RPMI8226 (cell line): ENCODE measurements around the gene GOSR1.
"Not testable (repeated sequence)": the region's sequence is repeated elsewhere in the genome, so short reads cannot be mapped to it uniquely, and the experiment has no call there.

ENCODE experiments used
- DNase-seq: peaks from one replicate; pipeline ENCODE4 v3.0.0-alpha.2; 2015

The GOSR1 gene

DNA sequence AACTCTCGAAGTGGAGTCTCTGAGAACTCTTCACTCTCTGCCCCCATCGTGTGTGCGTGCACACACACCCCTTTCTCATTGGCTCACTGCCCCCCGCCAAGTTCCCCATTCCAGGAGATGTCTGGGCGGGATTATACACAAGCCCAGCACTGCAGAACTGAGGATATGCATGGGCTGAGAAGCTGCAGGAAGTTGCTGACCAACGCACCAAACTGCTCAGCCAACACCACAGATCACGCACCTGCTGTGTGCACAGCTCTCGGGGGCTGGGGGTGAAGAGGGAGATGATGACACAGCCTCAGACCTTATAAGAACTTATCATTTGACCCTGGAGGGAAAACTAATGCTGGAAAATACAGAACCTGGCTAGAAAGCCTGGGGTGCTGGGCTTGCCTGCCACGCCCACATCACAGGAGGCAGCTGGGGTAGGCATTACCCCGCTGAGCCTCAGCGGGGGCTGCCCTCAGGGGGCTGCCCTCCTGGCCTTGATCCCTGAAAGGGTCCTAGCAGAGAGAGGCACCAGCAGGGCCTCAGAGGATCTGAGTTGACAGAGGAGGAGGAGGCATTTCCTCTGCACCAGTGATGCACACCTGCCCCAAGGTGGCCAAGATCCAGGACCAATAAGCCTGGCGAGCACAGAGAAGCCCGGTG, 87.3 kb downstream of the GOSR1 start:
- DNase-seq: peak; percentile 58

DNA sequence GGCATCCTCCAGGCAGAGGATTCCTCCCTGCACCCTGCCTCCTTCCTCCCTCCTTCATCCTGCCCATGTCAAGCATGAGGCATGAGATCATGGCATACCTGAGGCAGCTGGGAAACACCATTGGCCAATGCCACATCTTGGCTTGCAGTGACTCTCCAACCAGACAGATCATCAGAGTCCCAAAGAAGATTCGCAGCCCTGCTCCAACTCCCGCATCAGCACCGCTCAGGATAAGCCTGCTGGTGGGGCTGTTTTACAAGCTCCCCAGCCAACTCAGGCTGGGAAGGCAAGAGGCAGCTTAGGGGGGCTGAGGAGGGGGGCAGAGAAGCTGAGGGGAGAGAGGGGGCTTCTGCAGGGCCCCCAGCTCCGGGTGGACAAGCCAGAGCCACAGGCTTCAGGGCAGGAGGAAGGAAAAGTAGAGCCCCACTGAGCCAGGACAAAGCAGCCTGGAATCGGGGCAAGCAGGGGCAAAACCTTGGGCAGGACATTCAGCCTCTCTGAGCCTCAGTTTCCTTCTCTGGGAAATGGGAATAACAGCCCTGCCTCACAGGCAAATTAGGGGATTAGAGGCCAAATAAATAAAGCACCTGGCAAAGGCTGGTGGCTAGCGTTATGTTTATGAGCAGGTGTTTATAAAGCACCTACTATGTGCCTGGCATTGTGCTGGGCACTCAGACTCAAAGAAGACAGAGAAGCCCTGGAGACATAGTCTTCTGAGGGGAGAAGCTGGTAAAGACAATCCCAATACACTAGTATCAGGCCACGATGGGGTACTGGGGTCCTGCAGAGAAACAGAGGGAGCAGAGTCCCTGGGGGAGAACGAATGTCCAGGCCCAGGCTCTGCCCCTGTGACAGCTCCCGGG, 88.1 kb downstream of the GOSR1 start:
- DNase-seq: no peak

DNA sequence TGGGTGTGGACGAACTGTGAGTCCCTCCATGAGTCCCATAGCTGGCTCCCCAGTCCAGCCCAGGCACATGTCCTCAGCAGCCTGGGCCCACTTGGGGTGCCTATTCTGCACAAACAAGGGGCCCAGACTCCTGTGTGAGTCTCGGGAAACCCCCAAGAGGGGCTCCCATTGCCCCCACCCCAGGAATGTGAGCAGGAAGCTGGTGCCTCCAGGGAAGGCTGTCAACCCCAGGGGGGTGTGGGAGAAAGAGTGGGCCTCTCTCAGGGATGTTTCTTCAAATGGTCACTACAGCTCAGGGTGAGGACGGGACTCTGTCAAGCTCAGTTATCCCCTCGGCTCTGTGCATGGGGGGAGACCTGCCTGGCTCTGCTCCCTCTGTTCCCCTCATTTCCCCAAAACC, 88.9 kb downstream of the GOSR1 start:
- DNase-seq: not testable (repeated sequence)

DNA sequence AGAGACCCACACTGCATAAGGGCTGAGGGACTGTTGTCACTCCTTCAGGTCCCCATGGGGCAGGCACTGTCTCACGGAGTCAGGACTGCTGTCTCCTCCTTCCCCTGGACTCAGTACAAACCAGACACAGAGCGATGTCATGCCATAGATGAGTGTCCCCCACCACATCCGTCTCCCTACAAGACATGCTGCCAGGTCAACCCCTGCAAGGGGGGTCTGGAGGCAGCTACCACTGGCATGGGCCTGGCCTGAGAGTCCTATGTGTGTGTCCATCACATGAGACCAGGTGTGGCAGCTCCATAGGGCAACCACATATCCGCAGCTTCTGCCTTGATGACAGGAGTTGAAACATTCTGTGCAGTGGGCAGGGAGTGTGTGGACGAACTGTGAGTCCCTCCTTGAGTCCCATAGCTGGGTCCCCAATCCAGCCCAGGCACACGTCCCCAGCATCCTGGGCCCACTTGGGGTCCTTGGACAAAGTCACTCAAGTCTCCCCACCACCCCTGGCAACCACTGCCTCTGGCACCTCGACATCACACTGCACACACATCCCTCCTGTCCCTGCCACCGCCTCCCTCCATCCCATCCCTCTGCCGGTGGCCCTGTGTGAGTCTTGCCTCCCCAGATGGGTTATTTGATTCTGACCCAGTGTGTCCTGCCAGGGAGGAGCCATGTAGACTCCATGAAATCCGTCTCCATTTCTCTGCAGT, 89.5 kb downstream of the GOSR1 start:
- not testable (repeated sequence) for DNase-seq

DNA sequence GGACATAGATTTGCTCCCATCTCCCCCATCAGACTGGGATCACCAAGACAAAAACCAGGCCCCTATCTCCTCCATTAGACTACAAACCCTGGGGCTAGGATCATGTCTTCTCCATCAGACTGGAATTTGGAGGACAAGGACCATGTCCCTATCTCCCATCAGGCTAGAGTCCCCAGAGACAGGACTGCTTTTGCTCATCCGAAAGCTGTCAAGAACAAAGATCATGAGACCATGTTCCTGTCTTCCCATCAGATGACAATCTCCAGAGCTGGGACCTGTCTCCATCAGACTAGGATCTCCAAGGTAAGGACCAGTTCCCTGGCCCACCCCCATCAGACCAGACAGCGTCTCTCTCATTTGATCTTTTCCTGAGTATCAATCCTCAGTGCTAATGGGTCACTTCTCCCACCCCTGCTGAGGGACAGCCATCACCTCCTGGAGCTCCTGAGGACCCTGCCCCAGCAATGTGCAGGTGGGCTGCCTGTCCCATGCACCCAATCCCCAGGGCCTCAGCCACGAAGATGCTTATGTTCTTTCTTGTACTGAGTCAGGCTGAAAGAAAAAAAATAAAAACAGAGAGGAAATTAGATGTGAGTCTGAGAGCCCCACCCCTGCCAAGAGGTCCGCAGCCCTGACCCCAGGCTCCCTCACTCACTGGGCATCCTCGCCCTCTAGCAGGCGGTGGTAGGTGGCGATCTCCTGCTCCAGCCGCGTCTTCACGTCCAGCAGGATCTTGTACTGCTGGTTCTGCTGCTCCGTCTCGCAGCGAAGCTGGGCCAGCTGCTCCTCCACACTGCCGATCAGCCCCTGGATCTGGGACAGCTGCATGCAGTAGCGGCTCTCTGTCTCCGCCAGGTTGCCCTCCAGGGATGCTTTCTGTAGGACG, 90.3 kb downstream of the GOSR1 start:
- no peak for DNase-seq

DNA sequence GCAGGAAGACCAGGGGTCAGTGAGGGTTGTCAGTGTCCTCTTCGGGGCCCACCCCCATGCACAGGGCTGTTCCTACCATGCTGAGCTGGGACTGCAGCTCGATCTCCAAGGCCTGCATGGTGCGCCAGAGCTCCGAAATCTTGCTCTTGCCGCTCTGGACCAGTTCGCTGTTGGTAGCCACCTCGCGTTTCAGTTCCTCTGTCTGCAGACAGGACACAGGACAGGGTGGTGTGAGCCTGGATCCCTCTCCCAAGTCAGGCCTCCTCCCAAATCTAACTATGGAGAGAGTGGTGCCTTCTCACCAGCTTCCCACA, 90.9 kb downstream of the GOSR1 start:
- peak; percentile 49 for DNase-seq

DNA sequence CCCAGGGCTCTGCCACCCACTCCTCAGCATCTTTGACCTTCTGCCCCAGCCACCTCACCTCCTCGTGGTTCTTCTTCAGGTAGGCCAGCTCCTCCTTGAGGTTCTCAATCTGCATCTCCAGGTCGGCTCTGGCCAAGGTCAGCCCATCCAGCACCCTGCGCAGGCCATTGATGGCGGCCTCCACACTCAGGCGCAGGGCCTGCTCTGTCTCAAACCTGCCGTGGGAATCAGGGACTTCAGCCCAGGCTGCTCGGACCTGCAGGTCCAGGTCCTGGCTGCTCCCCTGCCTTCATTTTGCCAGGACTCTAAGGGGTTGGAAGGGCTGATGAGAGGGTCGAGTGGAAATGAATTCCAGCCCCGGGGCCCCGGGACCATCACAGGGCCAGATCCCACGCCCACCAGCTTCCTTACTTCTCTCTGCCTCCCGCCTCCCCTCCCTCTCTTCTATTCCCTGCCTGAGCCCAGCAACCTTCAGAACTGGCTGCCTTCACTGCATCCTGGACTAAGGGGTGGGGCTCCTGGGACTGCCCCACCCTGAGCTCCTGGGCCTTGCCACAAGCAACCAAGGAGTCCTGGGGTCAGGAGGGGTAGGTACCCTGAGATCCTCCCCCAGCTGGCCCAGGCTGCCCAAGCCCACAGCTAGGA, 92.4 kb downstream of the GOSR1 start:
- DNase-seq: not testable (repeated sequence)

DNA sequence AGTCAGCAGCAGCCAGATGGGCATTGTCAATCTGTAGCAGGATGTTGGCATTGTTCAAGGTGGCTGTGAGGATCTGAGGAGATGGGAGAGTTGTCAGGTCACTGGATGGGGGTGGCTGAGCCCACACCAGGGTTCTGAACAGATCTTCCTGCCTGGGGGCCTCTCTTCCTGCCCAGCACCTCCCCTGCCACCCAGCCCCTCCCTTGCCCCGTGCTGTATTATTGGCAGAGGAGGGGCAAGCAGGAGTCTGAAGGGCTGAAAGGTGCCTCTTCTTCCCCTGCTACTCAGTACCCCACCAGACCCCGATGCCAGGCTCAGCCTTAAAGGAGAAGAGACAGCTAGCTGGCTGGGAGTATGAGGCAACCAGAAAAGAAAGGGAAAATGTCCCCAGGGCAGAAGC, 93.0 kb downstream of the GOSR1 start:
- no peak for DNase-seq

DNA sequence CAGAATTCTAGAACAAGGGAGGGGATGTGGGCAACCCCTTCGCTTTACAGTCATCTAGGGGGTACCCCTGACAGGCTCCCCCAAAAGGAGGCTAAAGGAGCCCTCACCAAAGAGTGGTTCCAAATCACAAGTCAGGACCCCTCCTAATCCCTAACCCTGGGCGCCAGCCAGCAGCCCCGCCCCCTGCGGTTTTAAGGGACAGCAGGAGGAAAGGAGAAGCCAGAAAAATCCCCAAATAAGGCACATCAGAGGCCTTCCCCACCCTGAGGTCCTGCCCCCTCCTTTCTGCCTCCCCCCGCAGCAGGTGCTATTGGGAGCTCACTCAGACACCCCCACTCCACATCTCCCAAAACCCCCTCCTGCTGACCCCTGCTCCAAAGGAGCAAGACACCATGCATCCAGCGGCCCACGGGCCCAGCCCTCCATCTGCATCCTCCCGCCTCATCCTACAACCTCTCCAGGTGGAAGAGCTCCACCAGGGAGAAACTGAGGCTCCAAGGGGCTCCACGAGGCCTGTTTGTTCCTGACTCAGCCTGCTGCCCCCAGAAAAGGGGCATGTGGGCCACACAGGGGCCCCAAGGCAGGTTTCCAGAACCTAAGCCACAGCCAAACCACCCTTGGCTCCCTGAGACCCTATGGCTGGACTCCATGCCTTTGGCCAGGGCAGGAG, 93.5 kb downstream of the GOSR1 start:
- DNase-seq: no peak

DNA sequence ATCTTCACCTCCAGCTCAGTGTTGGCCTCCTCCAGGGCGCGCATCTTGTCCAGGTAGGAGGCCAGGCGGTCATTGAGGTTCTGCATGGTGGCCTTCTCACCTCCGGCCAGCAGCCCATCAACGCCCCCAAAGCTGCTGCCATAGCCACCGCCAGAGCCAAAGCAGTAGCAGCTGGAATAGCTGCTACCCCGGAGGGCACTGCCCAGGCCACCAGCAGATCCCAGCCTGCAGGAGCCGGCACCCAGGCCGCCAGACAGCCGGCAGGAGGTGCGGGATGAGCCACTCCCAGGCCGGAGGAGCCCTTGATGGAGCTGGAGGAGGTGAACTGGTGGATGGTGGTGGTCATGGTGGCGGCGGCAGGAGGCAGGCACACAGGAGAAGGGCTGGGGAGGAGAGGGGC, 94.2 kb downstream of the GOSR1 start:
- DNase-seq: not testable (repeated sequence)

DNA sequence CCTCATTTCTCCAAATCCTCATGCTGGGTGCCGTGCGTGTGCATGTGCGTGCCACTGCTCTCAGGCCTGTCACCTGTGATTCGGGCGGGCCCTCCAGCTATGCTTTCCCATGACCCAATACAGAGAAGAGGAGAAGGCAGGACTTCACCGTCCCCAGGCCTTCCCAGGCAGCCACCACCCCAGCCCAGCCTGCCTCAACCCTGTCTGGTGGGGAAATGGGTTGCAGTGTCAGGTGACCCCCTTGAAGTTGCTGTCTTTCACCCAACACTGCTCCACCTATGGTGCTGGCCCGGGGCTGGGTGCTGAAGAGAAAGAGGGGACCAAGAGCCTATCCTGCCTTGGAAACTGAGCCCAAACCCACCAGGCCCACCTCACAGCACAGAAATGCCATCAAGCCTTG, 94.7 kb downstream of the GOSR1 start:
- no peak for DNase-seq

DNA sequence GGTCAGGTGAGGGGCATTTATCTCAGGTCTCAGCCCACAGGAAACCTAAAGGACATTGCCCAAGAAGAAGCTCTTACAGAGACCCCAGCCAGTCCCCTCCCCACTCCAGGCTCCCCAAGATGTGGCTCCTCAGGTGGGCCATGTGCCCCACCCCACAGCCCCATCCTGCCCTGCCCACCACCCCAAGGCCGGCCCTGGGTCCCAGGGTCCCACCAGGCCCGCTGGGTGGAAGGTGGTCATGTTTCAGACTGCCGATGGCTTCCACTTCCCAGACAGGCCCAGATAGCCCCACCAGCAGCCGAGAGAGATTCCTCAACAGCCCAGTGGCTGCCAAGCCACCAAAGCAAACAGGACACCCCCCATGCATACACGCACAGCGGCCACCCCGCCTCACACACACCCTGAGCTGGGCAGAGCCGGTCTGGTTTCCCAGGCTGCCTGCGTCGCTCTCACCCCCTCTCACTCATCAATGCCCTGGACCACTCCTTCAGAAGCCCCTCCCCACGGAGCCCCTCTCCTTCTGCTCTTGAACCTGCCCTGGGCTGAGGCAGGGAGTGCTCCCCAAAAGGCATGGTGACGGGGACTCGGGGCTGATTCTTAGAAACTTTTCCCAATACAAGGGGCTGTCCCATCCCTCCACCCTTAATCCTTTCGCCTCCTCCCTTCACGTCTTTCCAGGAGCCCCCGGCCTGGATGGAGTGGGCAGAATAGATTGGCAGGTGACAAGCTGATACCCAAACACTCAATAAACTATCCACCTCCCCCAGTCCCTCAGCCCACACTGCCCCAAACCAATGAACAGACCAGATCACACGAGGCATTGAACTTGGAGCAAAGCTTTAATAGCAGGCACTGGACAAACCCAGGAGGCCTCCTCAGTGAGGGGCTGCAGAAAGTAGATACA, 95.7 kb downstream of the GOSR1 start:
- DNase-seq: not testable (repeated sequence)

DNA sequence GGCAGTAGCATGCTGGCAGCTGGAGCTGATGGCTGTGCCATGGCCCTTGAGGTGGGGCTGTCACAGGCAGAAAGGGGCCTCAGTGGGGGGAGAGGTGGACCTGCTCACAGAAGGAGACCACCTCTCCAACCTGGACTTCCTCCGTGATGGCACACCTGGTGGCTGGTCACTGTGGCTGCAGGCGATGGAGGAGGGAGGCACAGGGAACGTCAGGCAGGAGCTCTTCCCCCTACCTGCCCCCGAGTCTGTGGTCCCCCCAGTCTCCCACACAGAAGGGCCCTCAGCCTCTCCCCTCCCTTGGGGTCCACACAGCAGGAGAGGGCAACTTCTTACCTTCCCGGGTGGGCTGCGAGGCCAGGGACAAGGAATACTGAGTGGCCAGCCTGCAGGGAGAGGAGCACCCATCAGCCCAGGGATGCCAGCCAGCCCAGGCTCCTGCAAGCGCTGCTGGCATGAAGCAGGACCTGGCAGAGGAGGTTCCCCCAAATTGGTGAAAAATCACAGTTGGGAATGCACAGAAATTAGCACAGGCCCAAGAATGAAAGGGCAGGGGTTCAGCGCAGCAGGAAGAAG, 96.5 kb downstream of the GOSR1 start:
- no peak for DNase-seq

DNA sequence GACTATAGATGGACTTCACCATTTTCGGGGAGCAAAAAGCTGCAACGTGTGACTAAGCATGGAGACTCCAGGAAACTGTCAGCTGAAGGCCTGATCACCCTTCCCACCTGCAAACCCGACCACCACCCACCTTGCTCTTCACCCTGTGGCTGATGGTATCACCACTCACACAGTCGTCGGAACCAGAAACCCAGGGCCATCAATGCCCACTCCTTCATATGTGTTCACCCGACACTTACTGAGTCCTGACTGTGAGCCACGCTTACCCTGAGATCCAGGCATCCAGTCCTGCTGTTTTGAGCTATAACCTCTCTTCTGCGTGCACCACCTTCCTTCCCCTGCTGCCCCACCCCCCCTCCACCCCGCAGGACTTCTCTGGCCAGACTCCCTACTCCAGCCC, 97.1 kb downstream of the GOSR1 start:
- DNase-seq: not testable (repeated sequence)

DNA sequence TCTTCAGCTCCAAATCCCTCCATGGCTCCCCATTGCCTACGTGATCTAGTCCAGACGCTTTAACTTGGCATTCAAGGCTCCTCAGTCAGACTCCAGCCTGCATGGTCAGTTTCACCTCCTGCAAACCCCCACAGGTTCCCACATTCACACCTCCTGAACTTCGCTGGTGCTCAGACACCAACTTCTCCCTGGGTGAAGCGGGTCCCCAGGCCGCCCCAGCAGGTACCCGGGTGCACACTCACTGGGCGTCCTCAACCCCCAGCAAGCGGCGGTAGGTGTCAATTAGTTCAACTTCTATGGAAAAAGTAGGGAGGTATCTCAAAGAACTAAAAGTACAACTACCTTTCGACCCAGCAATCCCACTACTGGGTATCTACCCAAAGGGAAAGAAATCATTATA, 97.6 kb downstream of the GOSR1 start:
- DNase-seq: not testable (repeated sequence)

DNA sequence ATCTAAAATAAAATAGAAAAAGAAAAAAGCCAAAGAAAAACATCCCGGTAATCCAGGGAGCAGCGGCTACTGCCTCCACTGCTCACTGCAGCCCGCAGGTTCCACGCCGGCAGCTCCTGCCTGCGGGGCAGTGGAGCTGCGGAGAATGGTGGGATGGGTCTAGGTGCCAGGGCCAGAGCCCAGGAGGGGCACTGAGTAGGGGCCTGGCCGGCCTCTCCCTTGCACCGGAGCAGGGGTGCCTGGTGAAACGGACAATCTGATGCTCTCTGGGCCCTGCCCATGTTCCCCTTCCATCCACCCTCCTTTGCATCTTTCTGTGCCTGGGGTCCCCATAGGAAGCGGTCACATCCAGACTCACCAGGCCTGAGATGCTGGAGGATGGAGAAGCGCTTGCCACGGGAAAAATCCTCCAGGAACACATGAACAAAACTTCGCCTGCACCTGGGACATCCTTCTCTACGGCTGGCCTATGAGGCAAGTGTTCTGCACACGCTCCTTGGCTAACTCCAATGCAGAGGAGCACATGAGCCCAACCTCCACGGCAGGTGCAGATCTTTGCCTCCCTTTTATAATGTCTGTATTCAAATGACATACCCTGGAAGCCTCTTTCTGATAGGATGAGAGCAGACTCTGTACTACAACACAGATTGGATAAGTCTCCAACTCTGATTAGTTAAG, 98.6 kb downstream of the GOSR1 start:
- not testable (repeated sequence) for DNase-seq

DNA sequence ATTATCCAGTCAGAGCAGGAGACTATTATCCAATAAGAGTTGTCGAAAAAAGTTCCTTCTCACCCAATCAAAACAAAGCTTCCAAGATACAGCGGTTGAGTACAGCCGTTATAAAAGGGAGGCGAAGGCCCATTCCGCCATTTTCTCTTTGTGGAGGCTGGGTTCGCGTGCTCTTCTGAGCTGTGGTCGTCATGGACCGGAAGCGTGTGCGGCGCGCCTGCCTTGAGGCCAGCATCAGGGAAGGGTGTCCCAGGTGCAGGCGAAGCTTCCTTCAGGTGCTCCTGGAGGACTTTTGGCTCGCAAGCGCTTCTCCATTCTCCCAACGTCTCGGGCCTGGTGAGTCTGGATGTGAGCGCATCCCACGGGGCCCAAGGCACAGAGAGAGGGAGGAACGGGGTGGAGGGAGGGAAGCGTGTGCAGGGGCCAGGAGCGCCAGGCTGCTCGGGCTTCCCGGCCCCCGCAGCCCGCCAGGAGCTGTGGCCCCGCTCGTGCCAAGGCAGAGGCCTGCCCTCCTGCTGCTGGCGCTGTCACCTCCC, 99.2 kb downstream of the GOSR1 start:
- no peak for DNase-seq
